K562 (cell line): ENCODE results near the gene BAMBI. TPM values are rescaled to one million over a fixed set of nuclear protein-coding genes. Genes with fewer than 3 reads are reported as not detected.

Experiments
- ATAC-seq: fragments of 200-7000 bp; cut with Tn5 transposase; 3 replicates; pipeline ENCODE4 v1.9.1; 2020; ENCODE audit warnings: moderate library complexity
- BruUV-seq: library from RNA; stranded (reverse); fragments of 400-500 nt; replicated peaks from 2 replicates; lab custom pipeline; 2021; lab: Mats Ljungman, UMichigan
- CTCF ChIA-PET: fragments of 300-600 bp; formaldehyde crosslinking; extraction: SDS; loops from one replicate; lab custom pipeline; 2021; ENCODE audit warnings: low intra/inter-chr PET ratio; lab: Yijun Ruan, JAX
- POLR2A ChIA-PET: fragments of 300-600, 350-650 bp; sonication (Branson Sonifier 250); formaldehyde crosslinking; extraction: SDS; loops from one replicate; lab custom pipeline; 2021; ENCODE audit warnings: antibody characterized with exemption, inconsistent platforms; lab: Yijun Ruan, JAX
- DNase-seq, 4 experiments: peaks; one replicate each; pipeline versions ENCODE4 v3.0.0 to v3.0.0-alpha.2; 2011 to 2018; ENCODE audit warnings: low spot score in 3 of 4, mixed read lengths in 3 of 4; ENCODE audit errors: extremely low read depth in 1 of 4
- FAIRE-seq: peaks from 2 replicates; lab custom pipeline; 2011; peaks lifted over from hg19 to GRCh38; lab: Jason Lieb, UNC
- H2AFZ ChIP-seq: 2 replicates; pipeline ENCODE4 v1.6.0; 2011; ENCODE audit warnings: low read depth, low read length, control low read depth, inconsistent platforms
- H3K27ac ChIP-seq: fragments of 200-600 bp; 3 replicates; pipeline ENCODE4 v1.8.0; 2011; ENCODE audit warnings: low read depth, mild to moderate bottlenecking, control low read depth, inconsistent platforms, low read length, moderate library complexity, mixed read lengths; ENCODE audit errors: extremely low read depth
- H3K27me3 ChIP-seq, 2 experiments: fragments of 300-600 bp in 1 of 2; 2 replicates in 1 of 2; 3 replicates in 1 of 2; pipeline versions ENCODE4 v1.6.0 to v1.8.0; 2011; ENCODE audit warnings: inconsistent platforms in 2 of 2, low read length in 2 of 2, mild to moderate bottlenecking in 1 of 2, mixed read lengths in 1 of 2, moderate library complexity in 1 of 2; ENCODE audit not compliant: control insufficient read depth in 2 of 2, insufficient read depth in 2 of 2
- H3K36me3 ChIP-seq: fragments of 300-600 bp; 3 replicates; pipeline ENCODE4 v1.8.0; 2011; ENCODE audit warnings: mild to moderate bottlenecking, low read length, inconsistent platforms; ENCODE audit not compliant: control insufficient read depth, insufficient read depth
- H3K4me1 ChIP-seq, 2 experiments: fragments of 200-600 bp in 1 of 2; replicated peaks in 1 of 2; 2 replicates in 1 of 2; 3 replicates in 1 of 2; pipeline versions ENCODE4 v1.5.1 to v1.8.0; 2011; ENCODE audit warnings: inconsistent platforms in 2 of 2, low read length in 2 of 2, mild to moderate bottlenecking in 1 of 2, mixed read lengths in 1 of 2, moderate library complexity in 1 of 2; ENCODE audit not compliant: control insufficient read depth in 2 of 2, insufficient read depth in 2 of 2
- H3K4me2 ChIP-seq: 2 replicates; pipeline ENCODE4 v1.6.1; 2011; ENCODE audit warnings: low read length, control low read depth, inconsistent platforms, mixed read lengths; ENCODE audit not compliant: insufficient read depth
- H3K4me3 ChIP-seq: fragments of 200-600 bp; sonication (generic), shearing (Covaris generic); 2 replicates; pipeline ENCODE4 v1.5.1; 2016; ENCODE audit warnings: control low read depth, inconsistent platforms
- H3K79me2 ChIP-seq: fragments of 200-600 bp; 3 replicates; pipeline ENCODE4 v1.8.0; 2011; ENCODE audit warnings: low read length, inconsistent platforms; ENCODE audit not compliant: control insufficient read depth, insufficient read depth
- H3K9ac ChIP-seq, 2 experiments: 2 replicates each; pipeline versions ENCODE4 v1.6.0 to v1.6.1; 2011; ENCODE audit warnings: low read depth in 2 of 2, low read length in 2 of 2, control low read depth in 1 of 2, inconsistent platforms in 1 of 2, mild to moderate bottlenecking in 1 of 2, mixed read lengths in 1 of 2; ENCODE audit not compliant: insufficient read depth in 1 of 2
- H3K9me1 ChIP-seq: one replicate; pipeline ENCODE4 v1.6.0; 2011; ENCODE audit warnings: inconsistent platforms, mild to moderate bottlenecking, low read length, moderate library complexity; ENCODE audit not compliant: control insufficient read depth, insufficient read depth
- H3K9me3 ChIP-seq: replicated peaks from 2 replicates; pipeline ENCODE4 v1.5.1; 2011; ENCODE audit warnings: low read depth, low read length, inconsistent platforms; ENCODE audit not compliant: control insufficient read depth, insufficient read depth
- H4K20me1 ChIP-seq: replicated peaks from 2 replicates; pipeline ENCODE4 v1.6.1; 2011; ENCODE audit warnings: low read length, inconsistent platforms, mixed read lengths; ENCODE audit not compliant: control insufficient read depth, insufficient read depth
- HMG20B ChIP-seq: fragments of 250-450 bp; sonication (Bioruptor Pico); IDR thresholded peaks from 2 replicates; pipeline ENCODE4 v1.5.0; 2021; ENCODE audit warnings: mild to moderate bottlenecking
- NFE2L1 ChIP-seq: fragments of 450-650 bp; IDR thresholded peaks from 2 replicates; pipeline ENCODE4 v1.6.1; 2016; ENCODE audit warnings: missing genetic modification characterization, low read depth, mild to moderate bottlenecking, missing compliant biosample characterization, moderate library complexity, borderline replicate concordance
- NR3C1 ChIP-seq: sonication (generic); formaldehyde crosslinking; IDR thresholded peaks from 2 replicates; pipeline ENCODE4 v1.8.1; 2022; ENCODE audit warnings: missing genetic modification reagents
- RBM15 ChIP-seq: fragments of 200-400 bp; formaldehyde crosslinking; IDR thresholded peaks from 2 replicates; pipeline ENCODE4 v1.6.1; 2018; ENCODE audit warnings: mild to moderate bottlenecking, low read length, moderate library complexity; ENCODE audit not compliant: insufficient read depth
- TAF1 ChIP-seq: IDR thresholded peaks from 2 replicates; pipeline ENCODE4 v1.6.1; 2011; ENCODE audit warnings: mild to moderate bottlenecking, low read length, moderate library complexity; ENCODE audit not compliant: insufficient read depth, control insufficient read depth, severe bottlenecking; ENCODE audit errors: extremely low read depth
- ZNF175 ChIP-seq: fragments of 200-800 bp; sonication (Bioruptor generic); IDR thresholded peaks from 2 replicates; pipeline ENCODE4 v1.6.1; 2016; ENCODE audit warnings: low read depth, mild to moderate bottlenecking, missing genetic modification characterization, missing compliant biosample characterization
- ZZZ3 ChIP-seq: fragments of 450-650 bp; IDR thresholded peaks from 2 replicates; pipeline ENCODE4 v1.6.1; 2016; ENCODE audit warnings: antibody characterized with exemption, mild to moderate bottlenecking, moderate library complexity
- WGBS: fragments of 100-300 bp; shearing (Covaris generic); methylation state at CpG from one replicate; pipeline ENCODE4 v1.1.6; 2016; ENCODE audit warnings: low coverage, mixed read lengths; ENCODE audit not compliant: insufficient coverage; ENCODE audit errors: missing lambda C conversion rate; 5-methylcytosine and 5-hydroxymethylcytosine counted together
- in situ Hi-C: fragments of 300-500 bp; cut with MboI; formaldehyde crosslinking; loops from 4 replicates; pipeline ENCODE4 v1.15.0; 2018; ENCODE audit warnings: inconsistent platforms, mixed read lengths
- intact Hi-C: fragments of 100-400 bp; cut with micrococcal nuclease; formaldehyde crosslinking; loops from 2 replicates; pipeline ENCODE4 v1.14.2; 2022
- polyA plus RNA-seq, 8 experiments: library from polyadenylated mRNA; depleted of rRNA in 4 of 8; stranded (reverse) in 5 of 8; unstranded in 3 of 8; fragments of >200 nt; fragmentation: Nextera tagmentation in 2 of 8; fragmentation: Illumina TruSeq in 1 of 8; extraction: Ambion mirVana in 2 of 8; extraction: Trizol in 1 of 8; gene quantifications; 2 replicates each; pipeline versions ENCODE4 v1.2.1 to v1.2.3, GENCODE V29; 2011 to 2014; ENCODE audit warnings: inconsistent platforms in 1 of 8, missing spikeins in 1 of 8
- total RNA-seq, 7 experiments: library from RNA; depleted of rRNA in 6 of 7; stranded (reverse); fragments of >200 nt in 6 of 7; fragmentation: Illumina TruSeq in 2 of 7; extraction: Trizol in 2 of 7; gene quantifications; 2 replicates each; pipeline versions ENCODE4 v1.2.1 to v1.2.3, GENCODE V29; 2011 to 2021; ENCODE audit warnings: low replicate concordance in 1 of 7

Gene BAMBI
- total and polyA plus RNA-seq, 9 of the 15 experiments (the other 6 are each of a cell fraction or from before 2014, with no cell fraction given): 2.0 to 21.8 (median 13.5) TPM

- no peaks in the 10 kb centered on the region for H3K27me3 ChIP-seq
- H3K36me3 ChIP-seq: peaks cover 39% of the 10 kb centered on the region
- H3K79me2 ChIP-seq: peaks cover 27% of the 10 kb centered on the region
- WGBS: 74% methylated on average over 5 of the region's 5 CpGs
- no peak overlapping the region for H3K27ac ChIP-seq
- in situ Hi-C loops: no loop called here
- no TSS peak for BruUV-seq
- H3K9ac ChIP-seq: no peak overlapping the region
- peaks cover 8 to 23% of the 10 kb centered on the region in 2 experiments for H3K4me1 ChIP-seq
- H4K20me1 ChIP-seq: peaks cover 20% of the 10 kb centered on the region
- no peaks in the 10 kb centered on the region for H3K9me3 ChIP-seq
- no peak for FAIRE-seq
- no peak for DNase-seq
- no peak for ATAC-seq
- no peaks in the 10 kb centered on the region for H3K9me1 ChIP-seq
- no peak overlapping the region for H3K4me3 ChIP-seq
- no peak overlapping the region for H2AFZ ChIP-seq
- H3K4me2 ChIP-seq: no peak overlapping the region
- ChIA-PET POLR2A (no interaction called here), CTCF (no interaction called here)
- TF ChIP-seq ZNF175 (CRISPR knock-in tag) (no peak), ZZZ3 (no peak), RBM15 (no peak), NFE2L1 (tag) (no peak), HMG20B (no peak), TAF1 (no peak), NR3C1 (CRISPR knock-in tag) (no peak)
- intact Hi-C loops: no loop called here
Measured at GRCh38 chr10:28685717-28686116, 8.4 kb downstream of the BAMBI start.
